GM12878 (cell line): ENCODE measurements around the gene RBL2. TPM values are rescaled to one million over a fixed set of nuclear protein-coding genes. Genes with fewer than 3 reads are reported as not detected.

Experiments
- ATAC-seq: fragments of 200-7000 bp; cut with Tn5 transposase; 3 replicates; pipeline ENCODE4 v1.9.1; 2020; ENCODE audit warnings: mild to moderate bottlenecking, moderate library complexity
- BruUV-seq: library from RNA; stranded (reverse); fragments of 400-500 nt; replicated peaks from 2 replicates; lab custom pipeline; 2021; lab: Mats Ljungman, UMichigan
- CTCF ChIA-PET: fragments of 300-600 bp; sonication (Branson Sonifier 250); formaldehyde crosslinking; extraction: SDS; loops from one replicate; lab custom pipeline; 2021; ENCODE audit warnings: inconsistent platforms; lab: Yijun Ruan, JAX
- POLR2A ChIA-PET: fragments of 350-600 bp; formaldehyde crosslinking; extraction: SDS; loops from one replicate; lab custom pipeline; 2021; ENCODE audit warnings: inconsistent platforms; lab: Charles Lee
- RAD21 ChIA-PET: fragments of 300-600 bp; sonication (Branson Sonifier 250); formaldehyde crosslinking; loops from one replicate; lab custom pipeline; 2023; ENCODE audit warnings: antibody characterized with exemption; ENCODE audit not compliant: unreplicated experiment; lab: Charles Lee
- SMC1A ChIA-PET: fragments of 300-600 bp; sonication (Branson Sonifier 250); formaldehyde crosslinking; loops from one replicate; lab custom pipeline; 2023; ENCODE audit not compliant: unreplicated experiment, uncharacterized antibody; lab: Charles Lee
- DNase-seq: peaks from one replicate; pipeline ENCODE4 v3.0.0-alpha.2; 2011; ENCODE audit warnings: low read depth, low spot score
- FAIRE-seq: peaks from 3 replicates; lab custom pipeline; 2011; peaks lifted over from hg19 to GRCh38; lab: Jason Lieb, UNC
- H2AFZ ChIP-seq: 2 replicates; pipeline ENCODE4 v1.6.0; 2011; ENCODE audit warnings: low read depth, low read length, control low read depth; ENCODE audit not compliant: control insufficient read depth
- H3K27ac ChIP-seq: 2 replicates; pipeline ENCODE4 v1.5.1; 2011; ENCODE audit warnings: control low read depth; ENCODE audit not compliant: control insufficient read depth, insufficient read depth
- H3K27me3 ChIP-seq, 2 experiments: replicated peaks in 1 of 2; 2 replicates each; pipeline versions ENCODE4 v1.6.0 to v1.6.1; 2011; ENCODE audit warnings: low read length in 1 of 2; ENCODE audit not compliant: control insufficient read depth in 2 of 2, insufficient read depth in 2 of 2
- H3K36me3 ChIP-seq, 2 experiments: 2 replicates each; pipeline ENCODE4 v1.5.1; 2011; ENCODE audit warnings: low read length in 1 of 2; ENCODE audit not compliant: control insufficient read depth in 2 of 2, insufficient read depth in 2 of 2
- H3K4me1 ChIP-seq: 2 replicates; pipeline ENCODE4 v1.6.1; 2011; ENCODE audit warnings: mild to moderate bottlenecking, low read length, moderate library complexity, mixed read lengths; ENCODE audit not compliant: control insufficient read depth, insufficient read depth
- H3K4me2 ChIP-seq: 2 replicates; pipeline ENCODE4 v1.6.0; 2011; ENCODE audit warnings: control low read depth; ENCODE audit not compliant: control insufficient read depth, insufficient read depth
- H3K4me3 ChIP-seq: fragments of 200-600 bp; sonication (generic); 2 replicates; pipeline ENCODE4 v1.5.1; 2016
- H3K79me2 ChIP-seq: 2 replicates; pipeline ENCODE4 v1.6.0; 2011; ENCODE audit warnings: low read length; ENCODE audit not compliant: control insufficient read depth, insufficient read depth
- H3K9ac ChIP-seq: 2 replicates; pipeline ENCODE4 v1.8.0; 2011; ENCODE audit warnings: low read length, control low read depth, mixed read lengths; ENCODE audit not compliant: control insufficient read depth, insufficient read depth
- H3K9me3 ChIP-seq: replicated peaks from 3 replicates; pipeline ENCODE4 v1.5.1; 2011; ENCODE audit warnings: mild to moderate bottlenecking, low read length; ENCODE audit not compliant: control insufficient read depth, insufficient read depth
- H4K20me1 ChIP-seq: 2 replicates; pipeline ENCODE4 v1.6.0; 2011; ENCODE audit not compliant: control insufficient read depth, insufficient read depth
- ESRRA ChIP-seq: IDR thresholded peaks from 2 replicates; pipeline ENCODE4 v1.6.1; 2012; ENCODE audit warnings: mild to moderate bottlenecking, low read length, improper control_type of control experiment
- HDAC2 ChIP-seq: fragments of 200-600 bp; sonication (generic); IDR thresholded peaks from 2 replicates; pipeline ENCODE4 v1.6.1; 2017
- SMAD1 ChIP-seq: fragments of 450-650 bp; IDR thresholded peaks from 2 replicates; pipeline ENCODE4 v1.6.1; 2018; ENCODE audit warnings: mild to moderate bottlenecking, low read depth; ENCODE audit not compliant: partially characterized antibody
- STAT3 ChIP-seq: IDR thresholded peaks from 2 replicates; pipeline ENCODE4 v1.6.1; 2011; ENCODE audit warnings: low read depth, low read length, improper control_type of control experiment
- TCF12 ChIP-seq: IDR thresholded peaks from 2 replicates; pipeline ENCODE4 v1.6.1; 2011; ENCODE audit warnings: low read depth, mild to moderate bottlenecking, low read length
- WGBS: methylation state at CpG from one replicate; pipeline ENCODE4 v1.1.6; 2016; ENCODE audit warnings: low lambda C conversion rate; ENCODE audit not compliant: insufficient replicate concordance, insufficient coverage; ENCODE audit errors: missing lambda C conversion rate; 5-methylcytosine and 5-hydroxymethylcytosine counted together
- in situ Hi-C: fragments of 300-500 bp; cut with MboI; formaldehyde crosslinking; loops from 9 replicates; pipeline ENCODE4 v1.14.3; 2018; ENCODE audit warnings: mixed read lengths
- intact Hi-C: fragments of 100-400 bp; cut with micrococcal nuclease; formaldehyde crosslinking; loops from one replicate; pipeline ENCODE4 v1.14.2; 2022; ENCODE audit not compliant: unreplicated experiment
- polyA plus RNA-seq, 11 experiments: library from polyadenylated mRNA; depleted of rRNA in 4 of 11; unstranded in 6 of 11; stranded (reverse) in 5 of 11; fragments of >200 nt; fragmentation: Nextera tagmentation in 4 of 11; fragmentation: Illumina TruSeq in 1 of 11; extraction: Ambion mirVana in 4 of 11; extraction: Trizol in 1 of 11; gene quantifications; 1 replicate in 1 of 11; 2 replicates in 10 of 11; pipeline versions ENCODE4 v1.2.1 to v1.2.3, GENCODE V29; 2011 to 2016; ENCODE audit warnings: inconsistent platforms in 2 of 11, missing spikeins in 2 of 11, low read depth in 1 of 11
- total RNA-seq, 4 experiments: library from RNA; depleted of rRNA in 3 of 4; stranded (reverse); fragments of >200 nt in 3 of 4; fragmentation: Illumina TruSeq in 1 of 4; extraction: Trizol in 1 of 4; gene quantifications; 2 replicates each; pipeline versions ENCODE4 v1.2.1 to v1.2.3, GENCODE V29; 2013 to 2021
- TF ChIP-seq, protein P1 (sequence below): fragments of 450-650 bp; IDR thresholded peaks from 2 replicates; pipeline ENCODE4 v1.6.1; 2017; ENCODE audit warnings: low read depth, mild to moderate bottlenecking, moderate library complexity
- TF ChIP-seq, protein P2 (sequence below): IDR thresholded peaks from 2 replicates; pipeline ENCODE4 v1.6.1; 2011; ENCODE audit warnings: mild to moderate bottlenecking, low read depth, low read length, moderate library complexity; ENCODE audit not compliant: insufficient replicate concordance
- TF ChIP-seq, protein P3 (sequence below): fragments of 450-650 bp; IDR thresholded peaks from 2 replicates; pipeline ENCODE4 v1.6.1; 2016; ENCODE audit warnings: mild to moderate bottlenecking

RBL2 gene
- total and polyA plus RNA-seq, 10 of the 15 experiments (the other 5 are each of a cell fraction or from before 2014, with no cell fraction given) = 10.0 to 107 (median 39.0) TPM

DNA sequence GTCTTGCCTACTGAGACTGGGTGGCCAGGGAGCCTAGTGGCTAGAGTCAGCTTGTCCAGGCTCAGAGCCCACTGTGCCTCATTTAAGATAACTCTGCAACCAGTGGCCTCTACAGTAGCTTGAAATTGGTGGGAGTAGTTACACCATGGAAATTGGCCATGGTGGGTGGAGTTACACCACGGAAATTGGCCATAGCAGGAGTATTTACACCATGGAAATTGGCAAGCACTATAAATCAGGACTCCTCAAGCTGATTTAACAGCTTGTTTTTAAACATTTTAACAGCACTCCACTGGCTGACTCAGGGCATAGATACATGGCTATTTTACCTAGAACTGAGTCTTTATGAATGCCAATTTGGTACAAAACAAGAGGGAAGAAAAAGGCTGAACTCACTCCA, 96.5 kb downstream of the RBL2 start:
- SMC1A ChIA-PET = interaction anchor here (0.6 to 8.0 kb wide), 5 partner anchors 9 to 25 kb away, joined by 3 to 77 read pairs (median 4); no protein-coding TSS in a partner anchor
- ATAC-seq = no peak
- 38% methylated on average over 1 of the region's 1 CpG for WGBS
- Histone ChIP-seq H3K9me3 (no peaks in the 10 kb centered on the region; the same call in 2 of the 3 replicates), H3K4me3 (no peak overlapping the region), H2AFZ (no peak overlapping the region; the same call in 1 of the 2 replicates), H3K27ac (no peak overlapping the region), H3K36me3 (no peaks in the 10 kb centered on the region), H3K9ac (no peak overlapping the region), H4K20me1 (no peaks in the 10 kb centered on the region), H3K4me2 (no peak overlapping the region), H3K79me2 (no peaks in the 10 kb centered on the region), H3K27me3 (no peaks in the 10 kb centered on the region), H3K4me1 (peaks cover 18% of the 10 kb centered on the region)
- RAD21 ChIA-PET = interaction anchor here (2.2 kb wide), 1 partner anchor 12 kb away, joined by 6 read pairs; no protein-coding TSS in a partner anchor
- no TSS peak for BruUV-seq
- POLR2A ChIA-PET = interaction anchor here (0.6 to 1.6 kb wide), 3 partner anchors 11 to 429 kb away, joined by 3 to 7 read pairs (median 4); no protein-coding TSS in a partner anchor
- TF ChIP-seq STAT3 = no peak
- TF ChIP-seq SMAD1 = no peak
- TF ChIP-seq, protein P1, sequence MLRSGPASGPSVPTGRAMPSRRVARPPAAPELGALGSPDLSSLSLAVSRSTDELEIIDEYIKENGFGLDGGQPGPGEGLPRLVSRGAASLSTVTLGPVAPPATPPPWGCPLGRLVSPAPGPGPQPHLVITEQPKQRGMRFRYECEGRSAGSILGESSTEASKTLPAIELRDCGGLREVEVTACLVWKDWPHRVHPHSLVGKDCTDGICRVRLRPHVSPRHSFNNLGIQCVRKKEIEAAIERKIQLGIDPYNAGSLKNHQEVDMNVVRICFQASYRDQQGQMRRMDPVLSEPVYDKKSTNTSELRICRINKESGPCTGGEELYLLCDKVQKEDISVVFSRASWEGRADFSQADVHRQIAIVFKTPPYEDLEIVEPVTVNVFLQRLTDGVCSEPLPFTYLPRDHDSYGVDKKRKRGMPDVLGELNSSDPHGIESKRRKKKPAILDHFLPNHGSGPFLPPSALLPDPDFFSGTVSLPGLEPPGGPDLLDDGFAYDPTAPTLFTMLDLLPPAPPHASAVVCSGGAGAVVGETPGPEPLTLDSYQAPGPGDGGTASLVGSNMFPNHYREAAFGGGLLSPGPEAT = no peak
- TF ChIP-seq TCF12 = no peak
- TF ChIP-seq HDAC2 = no peak
- TF ChIP-seq, protein P2, sequence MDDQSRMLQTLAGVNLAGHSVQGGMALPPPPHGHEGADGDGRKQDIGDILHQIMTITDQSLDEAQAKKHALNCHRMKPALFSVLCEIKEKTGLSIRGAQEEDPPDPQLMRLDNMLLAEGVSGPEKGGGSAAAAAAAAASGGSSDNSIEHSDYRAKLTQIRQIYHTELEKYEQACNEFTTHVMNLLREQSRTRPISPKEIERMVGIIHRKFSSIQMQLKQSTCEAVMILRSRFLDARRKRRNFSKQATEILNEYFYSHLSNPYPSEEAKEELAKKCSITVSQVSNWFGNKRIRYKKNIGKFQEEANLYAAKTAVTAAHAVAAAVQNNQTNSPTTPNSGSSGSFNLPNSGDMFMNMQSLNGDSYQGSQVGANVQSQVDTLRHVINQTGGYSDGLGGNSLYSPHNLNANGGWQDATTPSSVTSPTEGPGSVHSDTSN = no peak
- no peak for TF ChIP-seq ESRRA
- TF ChIP-seq, protein P3, sequence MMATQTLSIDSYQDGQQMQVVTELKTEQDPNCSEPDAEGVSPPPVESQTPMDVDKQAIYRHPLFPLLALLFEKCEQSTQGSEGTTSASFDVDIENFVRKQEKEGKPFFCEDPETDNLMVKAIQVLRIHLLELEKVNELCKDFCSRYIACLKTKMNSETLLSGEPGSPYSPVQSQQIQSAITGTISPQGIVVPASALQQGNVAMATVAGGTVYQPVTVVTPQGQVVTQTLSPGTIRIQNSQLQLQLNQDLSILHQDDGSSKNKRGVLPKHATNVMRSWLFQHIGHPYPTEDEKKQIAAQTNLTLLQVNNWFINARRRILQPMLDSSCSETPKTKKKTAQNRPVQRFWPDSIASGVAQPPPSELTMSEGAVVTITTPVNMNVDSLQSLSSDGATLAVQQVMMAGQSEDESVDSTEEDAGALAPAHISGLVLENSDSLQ = no peak
- no peak for DNase-seq
- no peak for FAIRE-seq
- intact Hi-C loops (no loop called here), in situ Hi-C loops (no loop called here)
- CTCF ChIA-PET = interaction anchor here (1.1 kb wide), 2 partner anchors 16 to 19 kb away, joined by 3 to 4 read pairs; no protein-coding TSS in a partner anchor
